Ecto neural progenitor cell (in vitro differentiated cells): ENCODE data around the gene AMPH.
"Not testable (repeated sequence)": the region's sequence is repeated elsewhere in the genome, so short reads cannot be mapped to it uniquely, and the experiment has no call there.

ENCODE experiments used
- DNase-seq: peaks from one replicate; pipeline ENCODE4 v3.0.0-alpha.2; 2018; ENCODE audit warnings: low spot score

AMPH gene

DNA sequence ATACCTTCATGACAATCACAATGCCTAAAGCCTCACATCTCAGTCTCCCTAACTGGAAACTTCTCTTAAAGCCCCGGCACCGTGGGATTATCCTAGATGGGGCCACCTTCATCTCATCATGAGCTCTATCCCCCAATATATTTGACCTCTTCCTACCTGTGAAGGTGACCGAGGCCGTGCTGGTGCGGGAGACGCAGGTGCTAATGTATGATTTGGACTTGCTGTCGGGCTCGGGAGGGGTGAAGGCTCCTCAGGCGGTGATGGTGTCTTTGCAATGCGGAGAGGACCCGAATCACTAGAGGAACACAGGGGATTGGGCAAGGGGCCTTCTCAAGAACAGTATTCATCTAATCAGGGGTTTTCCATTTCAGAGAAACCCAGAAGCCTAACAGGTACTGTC lies 168.4 kb downstream of the AMPH start:
- no peak for DNase-seq

DNA sequence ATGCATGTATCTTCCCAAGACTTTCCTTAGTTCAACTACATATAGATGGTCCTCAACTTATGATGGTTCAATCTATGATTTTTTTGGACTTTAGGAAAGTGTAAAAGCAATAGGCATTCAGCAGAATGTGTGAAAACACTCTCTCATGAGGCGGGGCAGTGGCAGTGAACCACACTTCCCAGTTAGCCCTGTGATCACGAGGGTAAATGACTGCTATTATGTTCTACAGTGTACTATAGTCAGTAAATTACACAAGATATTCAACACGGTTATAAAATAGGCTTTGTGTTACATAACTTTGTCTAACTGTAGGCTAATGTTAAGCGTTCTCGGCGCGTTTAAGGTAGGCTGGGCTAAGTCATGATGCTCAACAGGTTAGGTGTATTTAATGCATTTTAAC lies 169.3 kb downstream of the AMPH start:
- no peak for DNase-seq

DNA sequence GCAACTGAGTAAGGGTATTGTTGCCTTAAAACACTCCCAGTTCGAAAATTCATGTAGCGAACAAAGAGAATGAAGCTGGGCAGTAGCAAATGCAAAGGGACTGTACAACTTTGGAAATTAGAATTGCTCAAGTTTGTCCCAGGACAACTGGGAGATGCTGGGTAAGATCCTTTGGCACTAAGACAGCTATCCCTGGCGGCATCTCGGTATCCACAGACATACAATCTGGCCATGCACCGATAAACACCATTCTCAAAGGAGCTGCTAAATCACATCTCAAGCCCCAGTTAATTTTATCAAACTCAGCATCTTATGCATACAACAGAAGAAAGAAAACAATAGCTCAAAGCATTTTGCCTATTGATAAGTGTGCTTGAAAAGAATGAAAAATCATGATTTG lies 177.3 kb downstream of the AMPH start:
- DNase-seq: no peak

DNA sequence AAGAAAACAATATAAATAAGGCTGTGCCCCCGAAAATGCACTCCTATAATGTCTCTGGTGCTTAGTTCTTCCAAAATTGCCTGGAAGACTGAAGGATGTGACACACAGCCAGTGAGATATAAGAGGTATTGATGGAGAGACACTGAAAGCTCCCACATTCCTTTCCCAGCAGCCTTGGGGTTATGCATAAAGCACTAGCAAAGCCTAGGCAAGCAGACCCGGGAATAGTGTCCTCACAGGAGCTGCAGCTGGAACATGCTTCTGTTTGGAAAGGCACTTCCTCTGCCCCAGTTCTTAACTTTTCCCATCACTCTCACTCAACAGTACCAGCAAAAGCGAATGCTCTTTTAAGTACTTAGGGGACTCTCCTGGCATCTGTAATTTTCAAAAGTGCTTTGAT lies 178.0 kb downstream of the AMPH start:
- no peak for DNase-seq

DNA sequence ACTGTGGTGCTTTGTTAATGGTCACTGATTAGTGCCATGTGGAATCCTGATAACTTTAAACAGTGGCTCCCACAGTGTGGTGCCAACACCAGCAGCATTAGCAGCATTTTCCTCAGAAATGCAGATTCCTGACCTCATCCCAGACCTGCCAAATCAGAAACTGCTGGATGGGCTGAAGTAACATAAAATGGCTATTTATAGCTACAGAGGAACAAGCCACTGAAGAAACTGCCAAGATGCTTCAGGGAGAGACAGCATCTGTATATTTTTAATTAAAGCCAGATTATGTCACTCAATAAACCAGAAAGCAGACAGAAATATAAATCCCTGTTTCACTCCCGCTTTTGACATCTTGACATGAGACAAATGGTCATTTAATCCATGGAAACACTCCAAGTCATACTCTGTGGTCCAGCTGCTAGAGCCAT lies 178.5 kb downstream of the AMPH start:
- DNase-seq: no peak

DNA sequence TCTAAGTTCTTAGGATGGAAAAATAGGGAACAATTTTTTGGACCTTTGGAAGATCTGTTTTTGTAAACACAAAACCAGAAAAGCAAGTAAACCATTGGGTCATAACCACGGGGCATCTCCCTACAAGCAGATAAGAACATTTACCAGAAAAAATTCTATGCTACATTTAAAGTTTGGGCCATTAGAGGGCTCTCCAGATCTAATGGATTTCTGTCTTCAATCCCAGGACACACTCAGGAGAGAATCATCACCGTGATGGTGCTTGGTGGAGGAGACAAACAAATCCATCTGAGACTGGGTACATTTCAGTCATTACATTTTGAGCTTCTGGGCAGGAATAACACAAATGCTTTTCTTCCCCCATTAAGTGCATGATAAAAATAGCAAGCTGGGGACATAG lies 179.3 kb downstream of the AMPH start:
- no peak for DNase-seq

DNA sequence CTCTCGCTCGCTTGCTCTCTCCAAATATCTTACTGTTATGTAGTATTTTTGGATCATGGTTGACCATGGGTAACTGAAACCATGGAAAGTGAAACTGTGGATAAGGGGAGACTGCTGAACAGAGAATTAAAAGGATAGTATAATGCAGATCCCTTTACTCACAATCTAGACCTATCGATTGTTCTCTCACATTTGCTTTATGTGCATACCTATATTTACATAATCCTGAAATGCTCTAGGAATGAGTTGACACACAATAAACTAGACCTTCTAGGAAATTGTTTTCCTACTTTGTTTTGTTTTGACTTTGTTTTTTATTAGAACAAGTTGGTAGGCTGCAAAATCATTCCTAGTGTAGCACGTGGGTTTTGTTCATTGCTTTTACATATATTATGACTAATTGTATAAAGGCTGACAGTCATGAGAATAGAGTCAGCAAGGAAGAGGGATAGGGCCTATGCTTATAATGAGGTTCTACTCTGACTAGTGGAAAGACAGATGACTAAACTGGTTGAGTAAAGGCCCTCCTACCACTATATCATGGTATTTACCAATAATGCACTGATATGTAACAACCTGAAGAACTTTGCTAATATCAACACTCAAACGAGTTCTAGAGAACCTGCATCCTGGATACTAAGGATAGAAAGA lies 182.5 kb downstream of the AMPH start:
- DNase-seq: no peak

DNA sequence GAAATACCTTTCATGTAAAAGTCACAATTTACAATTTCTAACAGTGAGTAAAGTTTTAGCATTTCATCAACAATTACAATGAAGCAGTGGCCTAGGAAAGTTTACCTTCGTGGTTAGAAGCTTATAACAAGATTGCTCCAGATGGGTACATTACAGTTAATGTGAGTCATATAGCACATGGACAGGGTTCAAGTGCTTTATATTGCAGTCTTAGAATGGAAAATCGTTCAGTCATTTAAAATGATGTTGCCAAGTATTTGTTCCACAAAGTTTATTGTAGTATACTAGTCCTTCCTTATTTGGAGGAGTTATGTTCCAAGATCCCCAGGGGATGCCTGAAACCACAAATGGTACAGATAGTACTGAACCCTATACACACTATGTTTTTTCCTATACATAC lies 183.1 kb downstream of the AMPH start:
- no peak for DNase-seq

DNA sequence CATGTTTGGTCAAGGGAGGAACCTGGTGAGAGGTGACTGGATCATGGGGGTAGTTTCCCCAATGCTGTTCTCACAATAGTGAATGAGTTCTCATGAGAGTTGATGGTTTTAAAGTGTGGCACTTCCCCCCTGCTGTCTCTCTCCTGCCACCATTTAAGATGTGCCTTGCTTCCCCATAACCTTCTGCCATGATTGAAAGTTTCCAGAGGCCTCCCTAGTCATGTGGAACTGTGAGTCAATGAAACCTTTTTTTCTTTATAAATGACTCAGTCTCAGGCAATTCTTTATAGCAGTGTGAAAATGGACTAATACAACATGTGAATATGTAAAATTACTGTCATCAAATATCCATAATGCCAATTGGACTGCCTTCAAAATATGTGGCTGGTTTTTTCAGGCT lies 192.2 kb downstream of the AMPH start:
- DNase-seq: no peak

DNA sequence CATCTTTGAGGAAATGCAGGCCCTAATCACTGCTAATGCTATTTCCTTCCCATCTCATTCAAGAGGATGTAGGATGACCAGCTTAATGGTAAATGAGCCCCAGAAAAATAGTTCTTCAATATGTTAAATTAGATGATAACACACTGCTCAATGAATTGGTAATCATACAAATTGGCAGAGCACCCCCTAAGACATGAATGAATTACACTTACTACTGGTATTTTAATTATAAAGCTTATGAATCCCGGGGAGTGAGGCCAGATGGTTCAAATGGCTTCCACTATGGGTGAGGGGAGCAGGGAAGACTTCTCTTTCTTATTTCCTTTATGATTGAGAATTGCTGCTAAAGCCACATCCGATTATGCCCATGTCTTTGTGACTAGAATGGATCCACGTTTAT lies 198.5 kb downstream of the AMPH start:
- DNase-seq: no peak

DNA sequence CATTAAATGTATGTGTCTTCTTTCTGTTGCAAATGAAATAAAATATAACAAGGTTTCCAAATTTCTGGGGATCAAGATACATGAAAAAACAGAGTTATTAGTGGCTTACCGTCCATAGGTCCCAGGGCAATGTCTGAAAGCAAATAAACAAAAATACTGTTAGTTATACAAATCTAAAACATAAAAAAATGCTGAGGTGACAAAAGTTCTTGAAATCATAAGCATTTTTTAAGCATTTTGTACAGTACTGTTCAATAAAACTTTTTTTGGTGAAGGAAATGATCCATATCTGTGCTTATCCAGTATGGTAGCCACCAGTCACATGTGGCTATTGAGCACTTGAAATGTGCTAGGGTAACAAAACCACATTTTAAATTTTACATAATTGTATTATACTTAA lies 199.1 kb downstream of the AMPH start:
- no peak for DNase-seq

DNA sequence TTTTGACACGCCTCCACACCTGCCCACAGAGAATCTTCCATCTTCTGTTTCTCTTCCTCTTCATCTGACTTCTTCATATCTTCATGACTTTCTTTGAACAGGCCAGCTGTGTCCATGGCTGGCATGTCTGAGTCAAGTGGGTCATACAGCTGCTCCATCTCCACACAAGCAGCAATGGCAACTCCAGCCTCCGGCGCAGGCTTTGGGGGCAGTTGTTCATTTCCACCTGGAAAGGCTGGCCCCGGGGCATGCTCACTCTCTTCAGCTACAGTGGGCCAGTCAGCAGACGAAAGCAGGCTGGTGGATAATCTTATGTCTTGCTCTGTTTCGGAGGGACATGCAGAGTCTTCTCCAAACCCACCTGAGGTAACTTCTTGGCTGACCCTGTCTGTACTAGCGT lies 202.1 kb downstream of the AMPH start:
- DNase-seq: no peak

DNA sequence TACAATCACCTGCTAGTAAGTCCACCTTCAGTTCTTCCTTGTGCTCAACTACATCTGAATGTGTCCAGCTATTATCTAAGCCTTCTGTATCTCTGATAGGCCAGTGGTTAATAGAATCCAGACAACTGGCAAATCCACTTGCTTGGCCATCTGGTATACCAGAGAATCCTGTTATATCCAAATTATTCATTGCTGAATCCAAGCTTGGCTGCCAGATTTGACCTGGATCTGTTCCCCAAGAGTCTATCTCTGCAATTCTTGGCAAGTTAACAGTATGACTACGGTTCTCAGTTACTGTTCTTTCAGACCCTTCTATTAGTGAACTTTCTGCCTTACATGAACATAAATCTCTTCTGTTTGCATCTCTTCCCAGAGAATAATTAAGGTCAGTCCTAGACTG lies 203.1 kb downstream of the AMPH start:
- no peak for DNase-seq

DNA sequence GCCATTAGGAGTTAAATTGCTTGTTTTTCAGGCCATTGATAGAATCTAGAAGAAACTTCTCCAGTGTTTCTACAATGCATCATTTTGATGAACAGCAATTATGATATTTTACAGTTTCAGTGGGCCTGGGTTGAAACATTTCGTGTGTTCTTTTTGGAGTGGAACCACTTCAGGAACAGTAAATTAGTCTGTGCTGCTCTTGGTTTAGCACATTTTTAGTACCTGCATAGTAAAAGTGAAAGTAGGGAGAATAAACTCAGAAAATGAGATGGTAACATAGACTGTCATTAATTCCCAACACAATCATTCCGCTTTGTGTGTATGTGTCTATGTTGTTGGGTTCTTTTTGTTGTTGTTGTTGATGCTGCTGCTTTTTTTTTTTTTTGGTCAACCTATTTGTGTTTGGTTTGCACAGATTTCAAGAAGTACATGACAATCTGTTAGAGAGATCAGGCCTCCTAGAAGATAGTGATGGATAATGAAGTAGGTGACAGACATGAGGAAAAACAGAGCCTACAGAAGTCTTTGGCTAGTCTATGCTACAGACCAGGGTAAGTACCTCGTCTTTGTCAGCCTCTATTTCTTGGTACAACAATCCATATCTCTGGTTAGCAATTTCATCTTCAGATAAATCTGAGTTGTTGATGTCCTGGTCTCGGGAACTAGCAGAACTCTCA lies 203.8 kb downstream of the AMPH start:
- no peak for DNase-seq

DNA sequence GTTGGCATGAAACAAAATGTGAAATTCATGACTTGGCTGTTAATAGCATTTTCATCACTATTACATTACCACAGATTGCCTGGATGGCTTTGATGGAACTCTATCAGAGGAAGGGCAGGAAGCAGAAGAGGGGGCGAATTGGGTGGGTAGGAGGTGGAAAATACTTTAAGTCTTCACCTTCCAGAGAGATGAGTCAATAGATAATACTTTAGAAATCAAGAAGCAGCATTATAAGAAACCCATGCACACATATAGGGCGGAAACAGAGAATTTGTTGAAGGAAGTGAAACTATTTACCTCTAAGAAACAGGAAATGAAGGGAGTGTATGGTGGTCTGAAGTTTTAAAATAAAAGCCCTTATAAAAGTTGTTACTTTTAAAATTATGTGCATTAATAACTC lies 205.7 kb downstream of the AMPH start:
- no peak for DNase-seq

DNA sequence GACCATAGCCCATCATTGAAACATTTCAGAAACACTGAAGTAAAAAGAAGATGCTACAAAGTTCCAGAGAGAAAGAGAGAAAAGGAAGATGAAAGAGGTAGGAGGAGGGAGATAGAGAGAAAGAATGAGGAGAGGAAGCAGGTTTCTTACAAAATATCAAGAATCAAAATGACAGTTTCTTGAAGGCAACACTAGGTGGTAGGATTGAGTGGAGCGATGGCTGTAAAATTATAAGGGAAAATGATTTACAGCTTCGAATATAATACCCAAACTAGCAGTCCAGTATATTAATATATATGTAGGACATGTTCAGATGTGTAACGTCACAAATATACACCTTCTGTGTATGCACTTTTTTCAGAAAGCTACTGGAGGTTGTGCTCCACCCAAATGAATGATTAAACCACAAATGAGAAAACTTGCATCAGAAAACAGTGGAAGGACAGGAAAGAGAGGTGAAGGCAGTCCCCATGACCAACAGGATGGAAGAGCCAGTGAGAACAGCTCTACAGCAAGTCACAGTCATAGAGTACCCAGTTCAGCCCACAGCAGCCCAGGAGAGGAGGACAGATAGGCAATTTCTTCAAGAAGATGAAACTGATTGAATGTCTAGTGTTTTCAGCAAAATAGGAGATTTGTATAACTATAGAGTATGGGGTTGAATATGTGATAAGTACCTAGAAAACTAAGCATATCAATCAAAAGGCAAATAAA lies 206.3 kb downstream of the AMPH start:
- DNase-seq: no peak

DNA sequence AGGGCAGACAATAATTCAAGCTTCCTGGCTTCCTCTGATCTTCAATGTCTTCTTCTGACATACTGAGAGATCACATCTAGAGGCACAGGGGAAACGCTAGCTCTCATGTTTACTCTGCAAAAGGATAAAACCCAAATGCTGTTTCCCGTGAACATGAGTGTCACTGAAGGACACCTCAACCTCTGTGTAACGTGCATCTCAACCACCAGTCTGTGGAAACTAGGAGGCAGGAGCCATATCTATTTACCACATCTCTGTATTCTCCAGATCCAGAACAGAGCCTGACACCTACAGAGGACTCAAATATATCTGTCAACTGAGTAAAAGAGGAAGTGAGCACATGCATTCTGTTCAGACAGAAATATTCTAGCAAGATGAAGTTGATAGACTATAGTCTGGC lies 217.4 kb downstream of the AMPH start:
- no peak for DNase-seq

DNA sequence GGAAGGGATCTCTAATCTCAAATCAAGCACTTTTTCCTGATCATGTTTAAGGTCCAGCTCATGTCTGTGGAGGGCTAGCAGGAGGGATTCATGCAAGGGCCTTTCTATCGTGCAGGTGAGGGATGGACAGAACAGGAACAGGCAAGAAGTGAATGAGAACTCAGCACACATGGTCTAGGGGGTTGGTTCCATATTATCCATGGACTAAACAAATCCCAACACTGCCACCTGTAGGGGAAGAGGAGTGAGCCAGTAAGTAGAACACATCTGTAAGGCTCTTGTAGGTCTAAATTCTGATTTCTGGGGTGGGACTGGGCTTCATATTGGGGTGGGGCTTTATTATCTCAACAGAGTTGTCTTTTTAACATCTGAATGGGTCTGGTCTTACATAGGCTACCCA lies 219.8 kb downstream of the AMPH start:
- DNase-seq: no peak

DNA sequence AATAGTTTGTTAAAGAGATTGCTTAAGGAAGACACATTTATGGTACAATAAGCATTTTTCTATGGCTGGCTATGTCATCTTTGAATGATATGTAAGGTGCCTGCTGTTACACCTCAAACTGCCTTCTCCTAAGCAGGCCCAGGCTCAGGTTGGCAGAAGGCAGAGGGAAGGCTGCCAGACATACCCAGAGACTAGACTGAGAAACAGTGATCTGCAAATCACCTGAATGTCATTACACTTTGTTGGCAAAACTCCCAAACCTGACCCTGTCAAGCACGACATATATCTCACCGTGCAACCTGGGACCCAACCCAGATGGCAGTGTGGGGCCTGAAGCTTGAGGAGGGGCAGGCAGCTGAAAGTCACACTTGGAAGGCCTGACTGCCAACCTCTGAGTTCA lies 221.1 kb downstream of the AMPH start:
- no peak for DNase-seq

DNA sequence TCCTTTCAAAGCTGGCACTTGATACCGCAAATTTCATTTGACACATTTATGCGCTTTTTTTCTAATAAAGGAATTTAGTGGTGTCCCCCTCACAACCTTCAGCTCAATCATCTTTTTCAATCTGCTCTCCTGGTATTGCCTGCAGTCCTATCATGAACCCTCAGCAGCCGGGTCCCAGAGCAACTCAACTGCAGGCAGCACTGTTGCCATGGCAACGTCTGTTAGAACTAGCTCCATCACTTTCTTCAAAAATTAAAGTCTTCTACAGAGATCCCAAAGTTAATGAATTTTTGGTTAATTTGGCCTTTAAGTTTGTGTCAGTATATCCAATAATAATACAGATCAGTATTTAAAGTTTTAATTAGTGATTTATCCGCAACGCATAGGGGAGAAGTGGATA lies 221.6 kb downstream of the AMPH start:
- no peak for DNase-seq

DNA sequence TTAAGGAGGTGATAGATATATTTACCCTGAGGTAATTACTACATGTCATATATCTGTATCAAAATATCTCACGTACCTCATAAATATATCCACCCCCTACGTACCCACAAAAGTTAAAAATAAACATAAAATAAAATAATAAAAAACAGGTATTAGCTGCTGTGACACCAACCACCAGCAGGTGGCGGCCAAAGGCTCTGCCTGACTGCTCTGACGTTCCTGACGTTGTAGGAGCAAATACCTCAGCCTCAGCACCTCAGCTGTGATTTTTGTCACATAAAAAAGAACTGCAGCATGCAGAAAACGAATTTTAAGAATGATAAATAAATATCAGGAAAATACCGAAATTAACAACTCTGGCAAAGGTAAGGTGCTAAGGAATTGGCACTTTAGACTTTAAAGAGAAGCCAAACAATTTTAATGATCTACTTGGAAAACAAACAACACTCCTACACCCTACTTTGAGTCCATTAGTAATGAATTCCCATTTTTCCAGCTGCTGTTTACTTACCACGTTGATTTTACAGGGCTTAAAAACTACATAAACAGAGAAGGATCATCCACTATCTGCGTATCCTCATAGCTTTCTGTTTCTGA lies 232.3 kb downstream of the AMPH start:
- DNase-seq: peak; percentile 53

DNA sequence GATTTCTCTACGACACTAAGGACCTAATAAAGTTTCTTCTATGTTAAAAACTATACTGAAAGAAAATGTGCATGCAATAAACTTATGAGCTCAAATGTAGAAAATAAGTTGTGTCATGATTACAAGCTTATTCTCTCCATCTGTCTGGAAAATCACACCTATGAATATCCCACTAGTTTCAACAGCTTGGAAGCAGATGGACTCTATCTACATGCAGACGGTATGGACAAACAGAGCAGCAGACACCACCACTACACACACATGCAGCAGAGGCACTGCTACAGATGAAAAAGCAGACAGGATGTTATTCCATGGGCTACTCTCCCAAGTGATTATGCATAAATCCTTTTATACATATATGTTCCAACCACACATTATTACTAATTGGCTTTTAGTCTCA lies 234.3 kb downstream of the AMPH start:
- DNase-seq: no peak

DNA sequence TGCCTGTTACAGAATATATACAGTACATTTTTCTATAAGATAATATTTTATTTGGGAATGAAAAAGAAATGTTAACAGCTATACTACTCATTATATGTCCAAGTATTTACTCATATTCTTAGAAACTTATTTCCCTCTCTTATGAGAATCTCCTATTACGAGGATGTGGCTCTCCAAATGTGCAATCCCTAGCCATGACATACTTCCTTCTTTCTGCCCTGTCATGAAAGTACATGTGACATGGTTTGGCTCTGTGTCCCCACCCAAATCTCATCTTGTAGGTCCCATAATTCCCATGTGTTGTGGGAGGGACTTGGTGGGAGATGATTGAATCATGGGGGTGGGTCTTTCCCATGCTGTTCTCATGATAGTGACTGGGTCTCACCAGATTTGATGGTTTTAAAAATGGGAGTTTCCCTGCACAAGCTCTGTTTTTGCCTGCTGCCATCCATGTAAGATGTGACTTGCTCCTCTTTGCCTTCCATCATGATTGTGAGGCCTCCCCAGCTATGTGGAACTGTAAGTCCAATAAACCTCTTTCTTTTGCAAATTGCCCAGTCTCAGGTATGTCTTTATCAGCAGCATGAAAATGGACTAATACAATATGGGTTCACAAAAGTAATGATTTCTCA lies 235.1 kb downstream of the AMPH start:
- not testable (repeated sequence) for DNase-seq
